ENCODE measurements around the gene SUGCT.

DNA sequence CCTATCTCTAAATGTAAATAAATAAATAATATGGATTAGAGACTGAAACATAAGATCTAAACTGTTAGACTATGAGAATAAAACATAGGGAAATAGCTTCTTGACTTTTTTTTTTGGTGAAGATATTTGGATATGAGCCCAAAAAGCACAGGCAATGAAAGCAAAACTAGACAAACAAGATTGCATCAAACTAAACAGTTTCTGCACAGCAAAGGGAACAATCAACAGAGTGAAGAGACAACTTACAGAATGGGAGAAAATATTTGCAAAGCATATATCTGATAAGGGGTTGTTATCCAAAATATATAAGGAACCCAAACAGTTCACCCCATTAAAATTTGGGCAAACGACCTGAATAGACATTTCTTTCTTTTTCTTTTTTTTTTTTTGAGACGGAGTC is 148.1 kb downstream of the SUGCT start:
- no peak for TF ChIP-seq EZH2 (IDR thresholded peaks at IDR 0.05; ENCODE audit: borderline replicate concordance, low read length)
- TF ChIP-seq, protein P1, sequence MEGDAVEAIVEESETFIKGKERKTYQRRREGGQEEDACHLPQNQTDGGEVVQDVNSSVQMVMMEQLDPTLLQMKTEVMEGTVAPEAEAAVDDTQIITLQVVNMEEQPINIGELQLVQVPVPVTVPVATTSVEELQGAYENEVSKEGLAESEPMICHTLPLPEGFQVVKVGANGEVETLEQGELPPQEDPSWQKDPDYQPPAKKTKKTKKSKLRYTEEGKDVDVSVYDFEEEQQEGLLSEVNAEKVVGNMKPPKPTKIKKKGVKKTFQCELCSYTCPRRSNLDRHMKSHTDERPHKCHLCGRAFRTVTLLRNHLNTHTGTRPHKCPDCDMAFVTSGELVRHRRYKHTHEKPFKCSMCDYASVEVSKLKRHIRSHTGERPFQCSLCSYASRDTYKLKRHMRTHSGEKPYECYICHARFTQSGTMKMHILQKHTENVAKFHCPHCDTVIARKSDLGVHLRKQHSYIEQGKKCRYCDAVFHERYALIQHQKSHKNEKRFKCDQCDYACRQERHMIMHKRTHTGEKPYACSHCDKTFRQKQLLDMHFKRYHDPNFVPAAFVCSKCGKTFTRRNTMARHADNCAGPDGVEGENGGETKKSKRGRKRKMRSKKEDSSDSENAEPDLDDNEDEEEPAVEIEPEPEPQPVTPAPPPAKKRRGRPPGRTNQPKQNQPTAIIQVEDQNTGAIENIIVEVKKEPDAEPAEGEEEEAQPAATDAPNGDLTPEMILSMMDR (conservative IDR thresholded peaks at IDR 0.05 in 1 of 2, IDR thresholded peaks at IDR 0.05 in 1 of 2; ENCODE audit: extremely low read depth in 1 of 2, insufficient read depth in 1 of 2, low read depth in 1 of 2, low read length in 2 of 2), result no peak
